NCI-H524 treated with DMSO at 0.1 percent for 48 hours (cell line): ENCODE results near the gene PLLP.
"Not testable (repeated sequence)": the region's sequence is repeated elsewhere in the genome, so short reads cannot be mapped to it uniquely, and the experiment has no call there.

Experiments
- DNase-seq: peaks from one replicate; lab custom pipeline; 2025; lab: John Stamatoyannopoulos, UW

PLLP gene

DNA sequence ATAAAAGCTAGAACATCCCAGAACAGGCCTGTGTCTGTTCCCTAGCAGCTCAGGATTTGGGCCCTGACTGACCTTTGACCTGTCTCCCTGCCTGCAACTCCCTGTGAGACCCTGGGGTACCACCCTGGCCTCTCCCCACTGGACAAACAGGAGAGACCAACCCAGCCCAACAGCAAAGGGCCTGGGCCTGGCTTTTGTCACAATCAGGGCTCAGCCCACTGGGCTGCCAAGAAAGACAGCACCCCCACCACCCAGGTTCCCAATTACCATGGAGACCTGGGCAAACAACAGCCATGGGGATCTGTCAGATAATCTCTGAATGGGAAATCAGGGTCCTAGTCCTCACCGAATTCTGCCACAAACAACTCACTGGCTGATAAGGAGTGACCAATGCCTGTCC is 11.1 kb downstream of the PLLP start:
- DNase-seq: no peak

DNA sequence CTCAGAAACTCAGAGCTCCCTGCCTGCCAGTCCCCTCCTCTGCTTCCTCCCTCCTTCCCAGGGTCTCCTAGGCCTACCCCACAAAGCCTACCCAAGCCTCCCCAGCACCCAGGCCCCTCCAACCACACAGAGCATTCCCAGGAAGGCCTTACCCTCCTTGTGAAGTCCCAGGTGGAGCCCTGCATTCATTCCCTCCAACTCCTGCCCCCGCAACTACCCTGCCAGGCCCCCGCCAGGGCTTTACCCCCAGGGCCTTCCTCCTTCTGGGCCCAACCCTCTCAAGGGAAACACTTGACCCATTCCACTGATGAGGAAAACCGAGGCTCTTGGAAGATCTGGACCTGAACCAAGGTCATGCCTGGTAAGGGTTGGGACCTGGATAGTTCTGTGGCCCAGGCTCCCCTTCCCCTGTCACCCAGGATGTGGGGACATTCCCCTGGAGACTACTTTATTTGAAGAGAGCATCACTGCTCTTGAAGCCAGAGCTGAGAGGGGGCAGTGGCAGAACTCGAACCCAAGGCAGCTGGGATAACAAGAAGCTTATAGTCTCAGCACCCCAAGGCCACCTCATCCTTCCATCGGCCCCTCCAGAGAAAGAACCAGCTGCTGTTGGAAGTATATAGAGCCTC is 12.5 kb downstream of the PLLP start:
- DNase-seq: no peak

DNA sequence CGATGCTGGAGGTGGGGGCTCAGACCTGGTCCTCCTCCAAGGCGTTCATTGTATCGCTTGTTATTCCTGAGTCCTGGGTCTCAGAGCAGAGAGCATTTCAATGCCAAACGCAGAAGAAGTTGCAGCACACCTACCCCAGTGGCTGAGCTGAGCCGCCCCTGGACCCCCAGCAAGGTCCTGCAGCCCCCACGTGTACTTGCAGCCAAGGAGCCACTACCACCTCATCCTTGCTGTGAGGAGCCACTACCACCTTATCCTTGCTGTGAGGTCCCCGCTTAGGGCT is 13.5 kb downstream of the PLLP start:
- DNase-seq: no peak

DNA sequence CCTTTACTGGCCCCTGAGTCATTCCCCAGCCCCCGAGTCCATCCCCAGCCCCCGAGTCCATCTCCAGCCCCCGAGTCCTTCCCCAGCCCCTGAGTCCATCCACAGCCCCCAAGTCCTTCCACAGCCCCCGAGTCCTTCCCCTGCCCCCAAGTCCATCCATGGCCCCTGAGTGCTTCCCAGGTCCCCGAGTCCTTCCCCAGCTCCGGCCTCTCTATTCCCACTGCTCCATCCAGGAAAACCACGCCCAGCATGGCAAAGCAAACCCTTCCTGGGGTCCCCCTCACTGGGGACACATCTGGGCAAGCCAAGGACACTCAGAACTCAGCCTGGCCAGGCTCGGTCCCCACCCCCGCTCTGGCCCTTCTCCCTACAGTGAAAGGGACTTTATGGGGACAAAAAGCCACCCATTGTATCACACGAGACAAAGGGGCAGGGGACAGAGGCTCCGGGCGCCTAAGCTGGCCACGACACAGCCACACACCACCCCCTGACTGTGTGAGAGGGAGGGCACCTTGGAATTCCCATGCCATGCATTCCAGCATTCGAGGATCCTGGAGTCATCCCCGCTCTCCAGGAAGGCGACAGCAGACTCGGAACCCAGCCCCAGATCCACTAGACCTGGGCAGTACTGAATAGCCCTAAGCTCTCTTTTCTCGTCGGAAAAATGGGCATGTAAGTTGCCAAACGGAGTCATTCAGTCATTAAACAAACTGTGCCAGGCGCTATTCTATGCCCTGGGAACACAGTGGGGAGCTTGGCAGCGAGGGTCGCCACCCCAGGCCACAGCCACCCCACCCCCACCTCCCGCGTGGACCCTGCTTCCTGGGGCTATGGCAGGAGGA is 14.0 kb downstream of the PLLP start:
- no peak for DNase-seq

DNA sequence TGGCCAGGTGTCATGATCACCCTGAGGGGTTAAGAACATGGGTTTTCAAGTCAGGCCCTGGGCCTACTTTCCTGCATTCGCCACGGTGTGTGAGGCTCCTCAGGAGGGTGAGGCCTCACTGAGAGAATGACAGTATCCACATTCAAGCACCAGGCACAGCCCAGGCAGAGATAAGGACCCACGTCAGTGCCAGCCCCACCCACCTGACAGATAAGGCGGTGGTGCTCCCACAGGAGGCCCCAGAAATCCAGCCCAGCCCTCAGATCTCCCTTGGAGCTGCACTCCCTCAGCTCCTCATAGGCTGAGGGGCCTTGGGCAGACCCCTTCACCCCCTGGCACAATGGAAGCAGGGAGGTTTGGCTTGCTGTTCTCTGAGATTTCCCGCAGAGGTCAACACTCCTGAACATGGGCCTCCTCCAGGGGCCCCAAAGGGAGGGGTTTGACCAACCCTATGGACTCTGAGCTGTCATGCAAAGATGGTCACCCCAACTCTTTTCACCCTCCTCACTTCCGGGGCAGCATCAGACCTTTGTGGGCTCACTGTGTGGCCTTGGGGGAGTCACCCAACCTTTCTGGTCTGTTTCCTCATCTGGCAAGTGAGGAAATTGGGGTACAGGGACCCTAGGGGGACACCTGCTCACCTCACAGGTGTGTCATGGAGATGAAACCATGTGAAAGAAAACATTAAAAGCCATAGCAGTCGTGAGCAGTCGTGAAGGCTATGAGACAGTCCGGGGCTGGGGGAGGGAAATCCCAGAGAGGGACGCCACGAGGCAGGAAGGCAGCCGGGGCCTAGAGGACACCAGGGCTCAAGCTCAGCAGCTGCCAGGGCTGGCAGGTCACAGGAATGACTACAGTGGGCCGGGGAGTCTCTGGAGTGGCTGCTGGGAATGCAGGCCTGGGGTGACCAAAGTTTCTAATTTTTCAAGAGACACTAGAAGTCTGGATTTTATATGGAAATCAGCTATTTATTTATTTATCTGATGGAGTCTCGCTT is 15.4 kb downstream of the PLLP start:
- DNase-seq: no peak

DNA sequence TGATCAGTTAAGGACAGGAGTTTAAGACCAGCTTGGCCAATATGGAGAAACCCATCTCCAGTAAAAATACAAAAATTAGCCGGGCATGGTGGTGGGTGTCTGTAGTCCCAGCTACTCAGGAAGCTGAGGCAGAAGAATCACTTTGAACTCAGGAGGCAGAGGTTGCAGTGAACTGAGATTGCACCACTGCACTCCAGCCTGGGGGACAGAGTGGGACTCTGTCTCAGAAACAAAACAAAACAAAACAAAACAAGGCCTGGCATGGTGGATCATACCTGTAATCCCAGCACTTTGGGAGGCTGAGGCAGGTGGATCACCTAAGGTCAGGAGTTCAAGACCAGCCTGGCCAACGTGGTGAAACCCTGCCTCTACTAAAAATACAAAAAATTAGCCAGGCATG is 17.1 kb downstream of the PLLP start:
- DNase-seq: not testable (repeated sequence)

DNA sequence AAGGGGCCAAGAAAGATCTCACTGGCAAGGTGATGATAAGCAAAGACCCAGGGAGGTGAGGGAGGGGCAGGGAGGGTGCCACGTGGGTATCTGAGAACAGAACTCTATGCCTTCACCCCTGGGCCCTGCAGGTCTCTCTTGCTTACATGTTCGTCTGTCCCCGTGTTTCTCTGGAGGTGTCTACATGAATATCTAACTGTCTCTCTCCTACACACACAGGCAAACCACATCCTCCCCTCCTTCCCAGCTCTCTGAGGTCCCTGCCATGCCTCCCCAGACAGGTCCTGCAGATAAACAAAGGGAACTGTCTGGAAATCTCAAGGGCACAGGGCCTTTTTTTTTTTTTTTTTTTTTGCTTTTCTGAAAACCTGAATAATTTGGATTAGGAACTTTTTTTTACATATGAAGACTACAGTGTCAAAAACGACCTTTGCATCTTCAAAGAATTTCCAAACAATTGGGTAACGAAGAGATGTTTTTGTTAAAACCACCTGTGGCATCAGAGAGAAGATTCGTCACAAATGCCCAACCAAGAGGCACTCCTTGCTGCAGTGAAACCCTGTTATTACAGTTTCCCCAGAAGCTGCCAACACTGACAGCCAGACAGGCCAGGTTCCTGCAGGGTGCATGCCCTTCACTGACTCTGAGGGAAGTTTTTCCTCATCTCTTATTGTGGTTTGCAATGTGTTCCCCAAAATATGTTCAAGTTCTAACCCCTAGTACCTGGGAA is 17.8 kb downstream of the PLLP start:
- no peak for DNase-seq

DNA sequence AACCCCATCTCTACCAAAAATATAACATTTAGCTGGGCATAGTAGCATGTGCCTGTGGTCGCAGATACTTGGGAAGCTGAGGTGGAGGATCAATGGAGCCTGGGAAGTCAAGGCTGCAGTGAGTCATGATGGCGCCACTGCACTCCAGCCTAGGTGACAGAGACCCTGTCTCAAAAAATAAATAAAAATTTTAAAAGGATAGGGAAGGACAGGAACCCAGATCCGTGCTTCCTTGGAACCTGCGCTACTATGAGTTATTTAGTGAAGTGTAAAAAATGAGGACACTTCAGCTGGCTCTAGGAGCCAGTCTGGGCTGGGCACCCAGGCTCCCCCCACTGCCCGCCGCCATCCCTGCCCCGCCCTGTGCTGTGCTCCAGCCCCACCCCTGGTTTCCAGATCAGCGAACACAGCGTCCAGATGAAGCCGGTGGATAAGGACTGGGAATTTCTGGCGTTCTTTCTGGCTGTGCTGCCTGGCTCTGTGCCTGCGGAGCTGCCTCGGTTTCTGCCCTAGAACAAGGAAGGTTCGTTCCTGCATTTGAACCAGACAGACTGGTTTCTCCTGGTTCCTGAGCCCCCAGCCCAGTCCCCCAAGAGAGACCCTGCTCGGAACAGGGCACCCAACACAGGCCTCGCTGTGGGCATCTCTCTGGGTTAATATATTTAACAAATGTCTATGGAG is 18.5 kb downstream of the PLLP start:
- DNase-seq: no peak

DNA sequence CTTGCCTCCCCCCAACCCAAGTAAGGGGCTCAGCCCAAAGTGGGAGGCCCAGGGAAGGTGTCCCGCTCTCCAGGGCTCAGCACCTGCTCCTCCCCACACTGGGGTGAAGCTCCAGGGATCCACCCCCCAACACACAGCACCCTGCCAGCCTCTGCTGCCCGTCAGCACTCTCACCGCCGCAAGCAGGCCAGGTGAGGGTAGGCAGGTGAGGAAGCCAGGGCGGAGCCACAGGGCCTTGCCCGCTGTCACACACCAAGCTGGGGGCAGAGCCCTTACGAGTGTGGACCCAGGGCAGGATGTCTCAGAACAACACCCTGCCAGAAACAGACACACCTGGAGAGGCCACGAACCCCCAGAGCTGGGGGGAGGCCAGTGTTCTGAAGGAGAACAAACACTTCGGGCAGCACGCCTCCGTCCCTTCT is 19.5 kb downstream of the PLLP start:
- no peak for DNase-seq

DNA sequence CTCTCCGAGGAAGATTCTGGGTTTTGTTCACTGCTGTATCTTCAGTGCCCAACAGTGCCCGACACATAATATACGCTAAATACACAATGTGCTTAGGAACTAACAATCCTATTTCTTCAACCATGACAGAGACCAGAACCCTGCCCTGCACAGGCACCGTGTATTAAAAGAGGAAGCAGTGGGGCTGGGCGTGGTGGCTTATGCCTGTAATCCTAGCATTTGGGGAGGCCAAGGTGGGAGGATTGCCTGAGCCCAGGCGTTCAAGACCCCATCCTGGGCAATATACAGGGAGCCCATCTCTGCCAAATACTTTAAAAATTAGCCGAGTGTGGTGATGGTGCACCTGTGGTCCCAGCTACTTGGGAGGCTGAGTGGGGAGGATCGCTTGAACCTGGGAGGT is 20.1 kb downstream of the PLLP start:
- no peak for DNase-seq

DNA sequence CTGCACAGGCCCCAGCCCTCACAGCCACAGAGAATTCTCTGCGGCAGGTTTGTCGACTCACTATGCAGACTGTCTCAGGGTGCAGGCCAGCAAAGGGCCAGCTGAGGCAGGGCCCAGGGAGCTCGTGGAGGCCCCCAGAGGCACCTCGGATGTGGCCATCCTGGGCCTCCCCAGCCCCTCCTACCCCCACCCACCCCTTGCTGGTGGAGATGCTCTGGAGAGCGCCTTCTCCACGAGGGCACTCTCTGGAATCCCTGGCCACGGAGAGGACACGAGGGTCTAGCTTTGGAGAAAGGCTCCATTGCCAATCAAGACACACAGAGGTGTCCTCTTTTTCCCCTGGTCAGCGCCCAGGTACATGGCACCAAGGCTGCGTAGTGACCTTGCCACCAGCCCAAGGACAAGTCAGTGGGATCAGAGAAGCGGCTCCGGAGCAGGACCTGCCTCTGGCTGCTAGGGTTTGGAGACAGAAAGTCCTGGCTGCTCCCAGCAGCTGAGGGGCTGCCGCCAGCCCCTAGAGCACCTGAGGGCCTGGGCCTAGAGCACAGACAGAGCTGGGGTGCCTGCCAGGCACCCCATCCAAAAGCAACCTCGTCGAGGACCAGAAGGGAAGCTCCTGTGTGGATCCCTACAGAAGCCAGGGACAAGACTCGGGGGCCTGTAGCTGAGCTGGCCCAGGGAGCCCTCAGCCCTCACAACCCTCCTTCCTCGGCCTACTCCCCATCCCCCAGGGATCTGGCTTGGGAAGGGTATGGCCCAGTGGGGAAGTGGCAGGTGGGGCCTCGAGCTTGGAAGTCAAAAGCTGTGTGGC is 20.7 kb downstream of the PLLP start:
- no peak for DNase-seq

DNA sequence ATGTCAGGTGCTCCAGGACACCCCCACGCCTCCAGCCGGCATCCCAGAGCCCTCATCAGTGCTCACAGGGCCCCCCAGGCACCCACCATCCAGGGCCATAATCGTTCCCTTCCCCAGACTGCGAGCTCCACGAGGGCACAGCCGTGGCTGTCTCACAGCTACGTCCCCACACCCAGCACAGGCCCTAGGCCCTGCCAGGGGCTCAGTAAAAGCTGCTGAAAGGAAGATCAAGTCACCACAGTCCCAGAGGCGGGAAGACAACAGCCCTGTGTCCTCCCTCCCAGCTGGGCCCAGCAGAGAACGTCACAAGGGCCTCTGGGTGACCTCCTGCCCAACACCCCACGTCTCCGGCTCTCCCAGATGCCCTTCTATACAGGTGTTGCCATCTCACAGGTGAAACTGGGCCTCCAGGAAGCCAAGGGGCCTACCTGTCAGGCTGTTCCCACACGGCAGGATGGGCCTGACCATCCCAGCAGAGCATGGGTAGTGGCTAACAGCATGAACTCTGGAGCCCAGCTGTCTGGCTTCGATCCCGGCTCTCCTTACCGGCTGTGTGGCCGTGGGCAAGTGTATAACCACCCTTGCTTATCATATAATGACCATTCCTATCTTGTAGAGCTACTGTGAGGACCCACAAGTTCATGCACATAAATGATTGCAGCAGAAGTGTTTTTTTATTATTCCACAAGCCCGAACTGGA is 21.5 kb downstream of the PLLP start:
- DNase-seq: no peak

DNA sequence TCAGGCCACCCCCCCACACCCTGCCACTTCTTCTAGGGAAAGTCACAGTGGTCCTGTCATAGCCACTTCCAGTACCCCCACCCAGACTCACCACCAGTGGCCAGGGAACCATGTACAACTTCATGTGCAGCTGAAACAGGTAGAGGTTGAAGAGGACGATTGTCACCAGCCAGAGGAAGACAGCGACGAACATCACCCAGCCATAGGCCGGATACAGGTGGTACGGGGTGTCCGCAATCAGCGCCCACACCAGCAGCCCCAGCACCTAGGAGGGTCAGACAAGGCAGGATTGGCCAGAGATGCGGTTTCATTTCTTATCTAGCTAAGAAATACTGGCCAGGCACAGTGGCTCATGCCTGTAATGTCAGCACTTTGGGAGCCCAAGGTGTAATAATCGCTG is 22.7 kb downstream of the PLLP start:
- DNase-seq: no peak

DNA sequence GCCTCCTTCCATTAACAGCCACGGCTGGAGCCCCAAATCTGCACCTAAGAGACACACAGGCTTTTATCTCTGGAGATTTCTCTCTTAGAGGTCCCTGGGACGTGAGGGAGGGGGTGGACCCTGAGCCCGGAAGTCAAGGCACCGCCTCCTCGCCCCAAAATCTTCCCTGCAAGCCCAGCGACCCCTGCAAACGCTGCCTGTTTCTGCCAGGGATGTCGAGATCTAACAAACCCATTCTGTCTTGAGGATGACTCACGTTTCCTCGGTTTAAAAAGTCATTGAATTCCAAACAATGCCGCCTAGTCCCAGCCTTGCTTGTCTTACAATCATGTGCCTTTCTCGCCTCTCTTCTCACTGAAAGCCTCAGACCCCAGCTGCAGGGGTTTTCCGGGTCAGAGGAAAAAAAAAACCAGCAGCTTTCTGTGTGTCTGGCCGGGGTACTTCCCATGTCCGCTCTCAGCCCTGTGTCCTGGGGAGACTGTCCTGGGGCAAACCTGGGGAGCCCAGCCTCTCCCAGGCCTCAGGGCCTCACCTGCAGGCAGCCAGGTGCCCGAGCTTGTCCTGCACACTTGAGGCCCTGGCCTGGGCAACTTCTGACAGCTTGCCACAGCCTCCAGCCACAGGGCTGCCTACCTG is 24.1 kb downstream of the PLLP start:
- no peak for DNase-seq

DNA sequence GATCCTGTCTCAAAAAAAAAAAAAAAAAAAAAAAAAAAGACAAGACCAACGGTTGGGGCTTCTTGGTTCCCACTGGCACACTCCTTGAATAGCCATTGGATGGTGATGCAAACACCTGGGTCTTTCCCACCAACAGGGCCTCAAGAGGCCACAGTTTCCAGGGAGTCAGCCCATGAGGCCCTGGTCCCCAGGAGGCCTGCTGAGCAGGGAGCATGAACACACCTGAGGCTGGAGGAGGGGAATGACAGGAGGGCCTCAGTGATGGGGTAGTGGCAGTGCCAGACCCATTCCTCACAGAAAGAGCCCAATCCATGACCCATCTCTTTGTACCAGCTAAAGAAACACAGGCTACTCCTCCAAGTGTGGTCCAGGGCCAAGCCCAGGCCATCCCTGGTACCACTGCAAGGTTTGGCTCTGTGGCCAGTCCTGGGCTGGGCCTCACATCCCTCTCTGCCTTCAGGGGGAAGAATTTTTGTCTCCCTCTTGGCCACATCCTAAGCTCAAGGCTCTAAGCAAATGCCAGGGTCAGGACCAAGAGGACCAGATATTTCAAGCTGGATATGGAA is 25.5 kb downstream of the PLLP start:
- no peak for DNase-seq

DNA sequence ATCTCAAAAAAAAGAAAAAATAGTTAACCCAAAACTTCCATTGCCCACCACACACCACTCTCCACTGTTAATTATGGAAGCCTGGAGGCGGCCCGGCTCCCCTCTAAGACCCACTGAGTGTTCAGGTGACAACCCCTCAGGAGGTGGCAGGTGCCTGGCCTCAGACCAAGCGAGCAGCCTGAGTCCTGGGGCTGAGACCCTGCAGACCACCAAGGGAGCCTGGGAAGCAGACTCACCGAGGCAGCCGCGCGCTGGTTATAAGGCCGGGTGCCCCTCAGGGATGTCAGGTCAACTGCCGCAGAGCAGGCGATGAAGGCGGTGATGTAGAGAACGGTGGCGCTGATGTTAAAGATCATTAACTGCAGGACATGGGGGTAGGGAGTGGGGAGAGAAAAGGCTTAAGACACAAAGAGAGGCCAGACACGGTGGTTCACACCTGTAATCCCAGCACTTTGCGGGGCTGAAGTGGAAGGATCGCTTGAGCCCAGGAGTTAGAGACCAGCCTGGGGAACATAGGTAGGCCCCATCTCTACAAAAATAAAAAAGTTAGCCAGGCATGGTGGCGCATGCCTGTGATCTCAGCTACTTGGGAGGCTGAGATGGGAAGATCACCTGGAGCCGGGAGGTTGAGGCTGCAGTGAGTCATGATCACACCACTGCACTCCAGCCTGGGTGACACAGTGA is 26.1 kb downstream of the PLLP start:
- no peak for DNase-seq

DNA sequence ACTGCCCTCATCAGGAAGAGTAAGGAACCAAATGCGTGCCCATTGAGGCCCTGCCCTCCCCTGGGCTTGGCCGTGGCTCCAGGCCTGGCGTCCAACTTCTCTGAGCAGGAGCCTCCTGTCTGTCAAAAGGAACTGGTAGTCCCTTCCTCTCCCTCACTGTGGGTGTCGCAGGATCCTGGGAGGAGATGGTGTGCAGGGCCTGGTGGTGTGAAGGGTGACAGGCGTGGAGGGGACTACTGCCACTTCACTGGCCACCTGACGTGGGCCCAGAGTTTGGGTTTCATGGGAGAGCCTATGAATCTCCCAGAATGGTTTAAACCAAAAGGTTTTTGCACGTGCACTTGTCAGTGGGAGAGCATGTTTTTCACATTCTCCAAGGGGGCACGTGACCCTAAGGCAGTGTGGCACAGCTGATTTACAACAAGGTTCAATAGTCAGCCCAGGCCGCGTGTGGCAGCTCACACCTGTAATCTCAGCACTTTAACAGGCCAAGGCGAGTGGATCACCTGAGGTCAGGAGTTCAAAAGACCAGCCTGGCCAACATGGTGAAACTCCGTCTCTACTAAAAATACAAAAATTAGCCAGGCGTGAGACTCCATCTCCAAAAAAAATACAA is 26.9 kb downstream of the PLLP start:
- DNase-seq: no peak
